Posterior vena cava (tissue), 2 donors: Measurements from ENCODE around the gene RAB30. TPM values are rescaled to one million over a fixed set of nuclear protein-coding genes. Genes with fewer than 3 reads are reported as not detected.
A peak's percentile ranks its signal among the peaks of the same experiment; 100 is the strongest.

ENCODE experiments used
- DNase-seq: peaks from one replicate; pipeline ENCODE4 v3.0.0-alpha.2; 2020; ENCODE audit warnings: low spot score
- intact Hi-C, 2 donors: fragments of 100-400 bp; cut with DNase I; formaldehyde crosslinking; loops; one replicate each; pipeline versions ENCODE4 v1.14.1 to v1.14.2; 2022 to 2023
- total RNA-seq, 2 donors: library from RNA; stranded (reverse); fragmentation: NEBNext Ultra II Directional; extraction: Animal tissue kit (Norgen Biotek cat#: 25700); gene quantifications; one replicate each; pipeline ENCODE4 v1.2.1, GENCODE V29; 2021
- donor health status: DM: yes; HTN: yes; CAD: no.
- donor health status: DM: yes; HTN: yes; CAD: no.

RAB30 gene
- total RNA-seq, 2 donors from 2014 or later, result 22.1 to 27.9 TPM

DNA sequence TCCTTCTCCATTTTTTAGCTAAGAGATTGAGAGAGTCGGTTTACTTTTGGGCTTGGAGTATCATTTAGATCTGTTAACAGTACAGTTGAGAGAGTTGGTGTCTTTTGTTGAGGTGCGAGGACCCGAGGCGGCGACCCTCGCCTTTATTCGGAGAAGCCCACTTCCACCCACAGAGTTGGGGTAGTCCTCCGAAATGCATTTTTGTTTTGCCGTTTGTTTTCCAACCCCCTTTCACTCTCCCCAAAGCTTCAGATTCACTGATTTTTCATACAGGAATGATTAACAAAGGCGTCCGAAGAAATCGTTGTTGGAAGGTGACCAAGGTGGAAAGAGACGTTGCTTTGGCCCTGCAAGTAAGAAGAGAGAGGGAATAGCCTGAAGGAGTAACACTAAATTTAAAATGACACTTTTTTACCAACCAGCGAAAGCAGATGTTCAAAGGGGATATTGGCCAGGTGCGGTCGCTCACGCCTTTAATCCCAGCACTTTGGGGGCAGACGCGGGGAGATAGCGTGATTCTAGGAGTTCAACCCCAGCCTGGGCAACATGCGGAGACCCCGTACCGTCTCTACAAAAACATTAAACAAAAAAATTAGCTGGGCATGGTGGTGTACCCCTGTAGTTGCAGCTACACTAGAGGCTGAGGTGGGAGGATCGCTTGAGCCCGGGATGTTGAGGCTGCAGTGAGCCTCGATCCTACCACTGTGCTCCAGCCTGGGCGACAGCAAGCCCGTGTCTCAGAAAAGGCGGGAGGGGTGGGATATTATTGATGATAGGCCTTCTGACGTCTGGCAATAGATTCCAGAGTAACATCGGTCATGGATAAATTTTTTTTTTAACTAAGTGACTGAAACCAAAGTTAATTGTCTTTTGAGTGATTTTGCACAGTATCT is 899 bp upstream of the RAB30 start:
- intact Hi-C loops, result no loop called here
- DNase-seq, result no peak

DNA sequence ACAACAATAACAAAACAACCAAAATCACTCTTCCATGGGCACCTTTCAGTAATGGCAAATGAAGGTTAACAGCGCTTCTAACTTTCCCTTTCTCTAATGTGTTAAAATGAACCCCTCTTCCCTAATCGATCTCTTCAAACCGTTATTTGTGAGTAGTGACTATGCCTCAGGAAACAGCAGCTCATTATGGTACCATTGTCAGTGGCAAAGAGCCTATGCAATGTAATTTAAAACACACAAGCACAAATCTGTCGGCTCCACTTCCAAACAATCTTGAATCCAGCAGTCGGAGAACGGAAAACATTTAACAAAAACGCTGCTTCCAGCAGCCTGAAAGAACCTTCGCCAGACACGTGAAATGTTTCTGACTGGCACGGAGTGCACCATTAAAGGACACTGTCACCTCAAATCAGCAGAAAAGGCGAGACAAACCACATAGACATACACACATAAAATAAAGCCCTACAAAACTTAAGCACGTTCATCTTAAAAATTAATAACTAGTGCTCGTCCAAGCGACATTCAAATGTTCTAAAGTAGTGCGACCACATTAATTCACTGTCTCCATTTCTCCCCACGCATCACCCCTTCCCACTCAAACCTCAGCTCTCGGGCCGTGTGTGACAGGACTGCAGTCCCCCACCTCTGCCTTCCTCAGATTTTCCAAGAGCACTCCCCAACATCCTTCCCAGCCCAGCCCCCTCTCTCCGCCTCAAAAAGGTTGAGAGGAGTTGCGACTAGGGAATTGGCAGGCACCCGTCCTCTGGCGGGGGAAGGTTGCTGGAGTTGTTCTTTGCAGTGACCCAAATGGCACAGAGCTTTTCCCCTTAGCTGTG is 748 bp downstream of the RAB30 start:
- intact Hi-C loops, result no loop called here
- DNase-seq, result peak; percentile 80

DNA sequence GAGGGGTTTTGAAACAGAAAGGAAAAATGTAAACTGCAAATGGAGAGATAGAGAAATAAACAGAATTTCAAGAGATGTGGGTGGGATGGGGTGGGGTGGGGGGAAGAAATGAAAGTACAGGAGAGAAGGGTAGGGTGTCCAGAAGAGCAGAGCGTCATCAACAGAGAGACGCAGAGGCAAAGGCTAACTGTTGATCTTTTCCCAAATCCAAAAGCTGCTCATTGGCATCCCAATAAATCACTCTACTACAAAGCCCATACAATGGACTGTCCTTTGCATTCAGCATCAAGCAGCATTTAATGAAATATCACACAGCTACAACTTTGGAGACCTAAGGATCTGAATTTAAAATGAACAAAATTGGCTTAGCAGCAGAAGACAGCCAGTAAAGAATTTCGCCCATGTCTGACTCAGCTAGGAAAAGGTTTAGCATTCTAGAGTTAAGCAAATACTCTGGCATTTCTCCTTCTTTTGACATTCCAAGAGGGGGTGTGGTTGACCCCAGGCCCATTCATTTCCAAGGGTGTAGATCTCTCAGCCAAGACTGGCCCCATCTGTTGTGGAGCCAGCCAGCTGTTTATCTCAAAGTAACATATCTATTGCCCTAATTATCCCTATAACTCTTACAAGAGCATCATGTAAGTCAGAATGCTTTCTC is 1.5 kb downstream of the RAB30 start:
- no peak for DNase-seq
- intact Hi-C loops, result no loop called here

DNA sequence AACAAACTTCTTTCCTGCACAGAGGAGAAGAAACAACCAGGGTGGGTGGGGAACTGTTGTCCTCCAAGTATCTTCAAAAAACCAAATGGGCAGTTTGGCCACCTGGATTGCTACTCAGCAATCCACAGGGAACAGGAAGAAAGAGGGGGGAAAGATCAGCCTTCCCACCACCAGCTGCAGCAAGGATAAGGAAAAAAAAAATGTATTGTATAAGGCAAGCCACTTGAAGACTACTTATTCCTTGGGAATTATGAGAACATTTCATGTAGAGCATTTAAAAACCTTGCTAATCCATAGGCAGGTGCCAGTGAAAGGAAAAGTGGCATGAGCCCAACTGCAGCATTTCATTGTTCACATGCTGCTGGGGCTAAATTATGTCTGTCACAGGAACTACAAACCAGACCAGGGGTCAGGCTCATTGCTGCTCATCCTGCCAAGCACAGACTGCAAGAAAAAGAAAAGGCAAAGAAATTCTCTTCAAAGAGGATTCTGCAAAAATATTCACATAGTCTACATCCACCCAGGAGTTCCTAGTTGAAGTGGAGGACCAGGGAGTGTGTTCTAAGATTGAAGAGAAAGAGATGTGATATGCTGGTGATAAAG is 2.2 kb downstream of the RAB30 start:
- intact Hi-C loops, result no loop called here
- no peak for DNase-seq

DNA sequence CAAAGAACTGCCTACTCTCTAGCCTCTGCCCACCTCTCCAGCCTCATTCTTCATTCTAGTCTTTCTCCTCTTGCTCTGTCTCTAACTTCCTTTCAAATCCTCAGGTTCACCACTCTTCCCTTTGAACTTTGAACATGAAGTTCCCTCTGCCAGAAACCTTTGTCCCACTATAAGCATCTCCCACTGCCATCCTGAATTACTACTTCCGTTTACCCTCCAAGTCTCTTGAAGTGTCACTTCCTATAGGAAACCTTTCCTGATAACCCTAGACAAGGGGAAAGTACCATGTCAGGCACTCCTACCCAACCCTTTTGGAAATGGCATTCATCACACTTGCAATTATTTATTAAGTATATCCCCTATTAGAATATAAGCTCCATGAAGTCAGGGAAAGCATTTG is 3.1 kb downstream of the RAB30 start:
- no peak for DNase-seq
- intact Hi-C loops, result no loop called here

DNA sequence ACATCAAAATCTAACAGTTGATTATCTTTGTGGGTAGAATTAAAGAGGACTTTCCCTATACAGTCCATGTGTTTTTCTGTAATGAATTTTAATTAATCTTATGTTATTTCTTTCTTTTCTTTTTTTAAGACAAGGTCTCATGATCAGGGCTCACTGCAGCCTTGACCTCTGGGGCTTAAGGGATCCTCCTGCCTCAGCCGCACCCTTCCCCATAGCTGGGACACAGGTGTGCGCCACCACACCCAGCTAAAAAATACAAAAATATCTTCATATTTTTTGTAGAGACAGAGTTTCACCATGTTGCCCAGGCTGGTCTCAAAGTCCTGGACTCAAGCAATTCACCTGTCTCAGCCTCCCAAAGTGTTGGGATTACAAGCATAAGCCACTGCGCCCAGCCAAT is 7.7 kb downstream of the RAB30 start:
- no peak for DNase-seq
- intact Hi-C loops, result no loop called here

DNA sequence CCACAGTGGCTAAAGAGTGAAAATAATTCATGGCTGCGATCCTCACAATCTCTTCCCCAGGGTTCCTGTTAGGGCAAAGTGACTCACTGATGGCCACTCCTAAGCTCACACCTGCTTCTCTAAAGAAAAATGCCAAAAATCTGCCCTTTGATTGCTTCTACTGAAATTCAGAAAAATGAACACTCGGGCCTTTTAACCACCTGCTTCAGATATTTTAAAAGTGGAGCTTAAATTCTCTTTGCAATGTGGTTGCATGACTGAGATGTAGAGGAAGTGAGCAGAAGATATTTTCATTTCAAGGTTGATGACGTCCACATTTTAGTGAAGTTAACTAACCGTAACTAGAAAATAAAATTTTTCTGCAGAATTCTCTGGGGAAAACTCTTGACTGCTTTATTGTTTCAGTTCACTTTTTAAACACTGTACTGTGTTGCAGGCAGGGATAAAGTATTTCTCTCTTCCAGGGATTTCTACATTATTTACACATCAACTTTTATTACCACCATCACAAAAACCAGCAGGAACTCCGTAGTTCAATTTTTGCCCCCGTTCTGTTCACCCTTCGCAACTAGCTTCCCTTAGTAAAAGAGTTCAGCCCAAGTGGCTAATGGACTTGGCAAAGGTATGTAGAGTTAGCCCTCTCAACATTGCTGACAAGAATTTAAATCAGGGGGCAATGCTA is 8.5 kb downstream of the RAB30 start:
- intact Hi-C loops, result no loop called here
- no peak for DNase-seq

DNA sequence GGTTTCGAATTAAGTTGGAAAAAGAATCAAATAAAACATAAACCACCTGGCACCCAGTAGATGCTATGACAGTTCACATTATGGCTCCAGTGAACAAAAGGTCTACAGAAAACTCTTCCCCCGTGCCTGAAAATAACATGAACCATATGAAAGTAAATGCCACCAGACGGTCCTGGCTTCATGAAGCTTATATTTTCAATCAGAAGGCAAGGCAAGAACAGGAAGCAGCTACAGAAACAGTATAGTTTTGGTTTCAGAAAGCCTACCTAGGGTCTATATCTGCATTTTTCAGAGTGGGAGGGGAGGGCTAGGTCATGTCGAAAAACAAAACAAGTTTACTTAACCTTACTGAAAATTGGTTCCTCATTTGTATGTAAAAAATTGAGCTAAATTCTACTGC is 9.8 kb downstream of the RAB30 start:
- no peak for DNase-seq
- intact Hi-C loops, result no loop called here

DNA sequence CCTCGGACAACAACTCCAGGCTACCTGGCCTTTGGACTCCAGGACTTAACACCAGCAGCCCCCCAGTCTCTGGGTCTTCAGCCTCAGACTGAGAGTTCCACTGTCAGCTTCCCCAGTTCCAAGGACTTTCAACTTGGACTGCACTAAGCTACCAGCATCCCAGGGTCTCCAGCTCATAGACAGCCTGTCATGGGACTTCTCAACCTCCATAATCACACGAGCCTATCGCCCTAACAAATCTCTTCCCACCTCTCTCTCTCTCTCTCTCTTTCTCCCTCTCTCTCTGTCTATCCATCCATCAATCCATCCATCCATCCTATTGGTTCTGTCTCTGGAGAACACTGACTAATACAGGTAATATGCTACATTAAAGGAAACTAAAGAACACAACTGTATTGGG is 10.7 kb downstream of the RAB30 start:
- intact Hi-C loops, result no loop called here
- DNase-seq, result no peak

DNA sequence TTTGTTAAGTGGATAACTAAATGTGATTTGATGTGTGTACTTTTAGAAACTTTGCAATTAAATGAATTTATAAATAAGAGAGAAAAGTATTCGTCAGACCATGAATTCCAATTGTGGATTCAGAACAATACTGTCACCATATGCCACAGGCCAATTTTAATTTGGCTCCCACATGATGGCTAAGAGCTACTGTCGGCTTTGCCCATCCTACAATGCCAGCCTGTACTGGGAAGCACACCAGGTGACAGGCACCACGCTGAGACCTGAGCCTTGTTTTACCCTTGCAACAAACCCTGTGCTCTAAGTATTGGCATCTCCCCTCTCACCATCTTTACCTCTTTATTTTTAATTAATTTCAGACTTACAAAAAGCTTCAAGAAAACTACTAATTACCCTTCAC is 14.0 kb downstream of the RAB30 start:
- DNase-seq, result no peak
- intact Hi-C loops, result no loop called here

DNA sequence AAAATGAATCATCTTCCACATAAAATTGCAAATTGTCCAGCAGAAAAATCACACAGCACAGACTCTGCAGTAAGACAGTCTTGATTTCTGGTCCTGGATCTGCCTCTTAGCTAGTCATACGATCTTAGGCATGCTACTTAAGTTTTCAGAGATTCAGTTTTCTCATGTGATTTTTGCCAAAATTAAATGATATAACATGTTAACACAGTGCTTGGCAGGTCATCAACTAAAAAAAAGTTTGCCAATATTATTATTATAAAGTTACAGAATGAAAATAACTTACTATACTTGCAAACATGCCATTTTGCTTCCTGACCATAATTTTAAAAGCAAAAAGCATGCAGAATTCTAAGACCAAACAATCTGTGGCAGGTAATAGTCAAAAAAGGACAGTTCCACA is 15.1 kb downstream of the RAB30 start:
- intact Hi-C loops, result no loop called here

DNA sequence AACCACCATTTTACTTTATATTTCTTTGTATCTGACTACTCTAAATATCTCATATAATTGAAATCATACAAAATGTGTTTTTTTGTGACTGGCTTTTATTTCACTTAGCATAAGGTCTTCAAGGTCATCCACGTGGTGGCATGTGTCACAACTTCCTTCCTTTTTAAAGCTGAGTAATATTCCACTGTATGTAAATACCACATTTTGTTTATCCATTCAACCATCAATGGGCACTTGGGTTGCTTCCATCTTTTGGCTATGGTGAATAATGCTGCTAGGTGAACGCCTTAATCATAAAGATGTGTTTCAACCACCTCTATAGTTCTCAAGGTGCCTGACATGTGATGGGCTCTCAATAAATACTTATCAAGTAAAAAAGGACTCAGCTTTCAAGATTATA is 15.5 kb downstream of the RAB30 start:
- no peak for DNase-seq
- intact Hi-C loops, result no loop called here

More for the DNA sequence above, 15.1 kb downstream of the RAB30 start:
- no peak for DNase-seq

DNA sequence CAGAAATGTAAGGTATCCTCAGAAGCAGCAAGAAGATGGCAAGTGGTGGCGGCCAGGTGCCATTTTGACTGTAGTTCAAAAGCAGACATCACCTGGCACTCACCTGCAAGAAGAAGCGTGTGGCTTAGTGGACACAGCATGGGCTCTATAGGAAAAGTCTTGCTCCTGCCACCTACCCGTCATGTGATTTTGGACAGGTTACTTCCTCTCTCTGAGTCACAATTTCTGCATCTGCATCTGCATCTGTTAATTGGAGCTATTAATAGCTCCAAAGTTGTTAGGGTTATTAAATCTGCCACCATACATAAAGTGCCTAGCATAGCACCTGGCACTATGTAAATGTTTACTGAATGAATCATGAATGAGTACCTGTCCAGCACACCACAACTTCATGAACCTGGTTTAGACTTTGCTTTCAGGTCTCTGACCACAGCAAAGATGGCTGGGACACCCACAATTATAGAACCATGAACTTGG is 16.8 kb downstream of the RAB30 start:
- intact Hi-C loops, result no loop called here
- DNase-seq, result no peak

DNA sequence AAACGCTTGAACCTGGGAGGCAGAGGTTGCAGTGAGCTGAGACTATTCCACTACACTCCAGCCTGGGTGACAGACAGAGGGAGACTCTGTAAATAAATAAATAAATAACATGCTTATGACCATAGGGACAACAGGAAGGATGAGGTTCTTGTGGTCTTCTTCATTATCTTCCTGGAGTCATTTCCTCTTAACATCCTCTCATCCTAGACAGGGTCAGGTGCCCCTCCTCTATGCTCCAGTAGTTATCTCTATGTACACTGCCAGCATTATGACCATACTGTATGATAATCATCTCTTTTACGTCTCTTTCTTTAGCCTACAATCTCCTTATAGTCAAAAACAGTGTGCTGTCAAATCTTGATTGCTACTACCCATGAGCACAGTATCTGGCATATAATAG is 17.7 kb downstream of the RAB30 start:
- intact Hi-C loops, result no loop called here

DNA sequence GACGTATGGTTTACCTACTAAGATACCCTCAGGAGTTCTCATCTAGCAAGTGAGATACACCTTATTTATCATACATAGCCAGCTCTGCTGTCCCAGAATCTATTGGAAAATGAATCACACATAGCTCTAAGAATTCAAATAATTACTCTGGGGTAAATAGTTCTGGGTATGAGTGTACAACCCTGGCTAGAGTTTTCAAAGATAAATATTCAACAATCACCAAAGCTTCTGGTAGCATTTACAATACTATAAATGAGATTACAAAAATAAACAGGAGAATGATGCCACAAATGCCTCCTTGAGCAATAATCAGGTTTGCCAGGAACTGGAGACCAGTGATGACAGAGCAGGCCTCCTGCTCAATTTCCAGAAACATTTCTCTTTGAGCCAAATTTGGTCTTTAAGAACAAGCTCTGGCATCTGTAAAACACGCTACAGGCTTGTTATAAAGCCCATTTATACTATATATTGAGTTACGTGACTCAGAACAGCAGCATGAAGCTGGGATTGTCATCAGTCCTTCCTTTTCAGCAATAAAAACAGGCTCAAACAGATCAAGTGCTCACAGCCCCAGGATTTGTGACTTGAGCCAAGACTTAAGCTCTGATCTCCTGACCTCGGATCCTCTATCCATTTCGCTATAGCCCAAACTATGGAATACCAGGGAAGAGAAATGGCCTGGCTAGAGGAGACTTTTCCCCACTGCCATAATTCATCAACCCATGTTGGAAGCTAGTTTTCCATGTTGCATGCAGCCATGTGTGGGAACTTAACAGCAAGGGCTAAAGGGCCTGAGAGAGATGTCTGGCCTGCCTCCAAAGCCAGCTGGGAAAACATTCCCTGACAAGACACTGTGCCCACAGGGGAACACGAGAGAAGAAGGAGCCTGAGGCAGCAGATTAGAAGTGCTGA is 19.7 kb downstream of the RAB30 start:
- intact Hi-C loops, result no loop called here
- no peak for DNase-seq

More for the DNA sequence above, 17.7 kb downstream of the RAB30 start:
- no peak for DNase-seq

DNA sequence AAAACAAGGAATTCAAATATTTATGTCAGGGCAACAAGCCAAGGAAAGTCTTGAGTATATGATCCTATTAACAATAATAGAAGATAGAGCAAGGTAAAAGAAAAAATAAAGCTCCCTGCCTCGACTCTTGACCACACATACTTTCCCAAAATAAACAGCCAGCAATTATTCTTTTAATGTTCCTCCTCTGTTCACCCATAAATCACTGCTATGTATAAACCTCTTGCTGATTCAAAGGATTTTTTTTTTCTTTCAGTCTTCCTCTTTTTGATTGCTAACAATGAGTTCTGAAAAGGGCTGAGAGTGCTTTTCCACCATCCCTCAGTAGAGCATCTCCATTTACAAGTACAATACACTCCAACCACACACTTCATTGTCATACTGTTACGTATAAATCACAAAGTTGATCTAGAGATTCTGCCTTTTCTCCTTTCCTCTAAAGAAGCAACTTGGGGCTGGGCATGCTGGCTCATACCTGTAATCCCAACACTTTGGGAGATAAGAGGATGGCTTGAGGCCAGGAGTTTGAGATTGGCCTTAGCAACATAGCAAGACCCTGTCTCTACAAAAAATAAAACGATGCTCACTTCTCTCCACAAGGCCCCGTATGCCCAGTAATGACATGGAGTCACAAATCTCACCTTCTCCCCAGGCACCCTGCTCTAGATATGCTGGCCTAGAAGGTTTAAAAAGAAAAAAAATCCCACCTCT is 24.0 kb downstream of the RAB30 start:
- intact Hi-C loops, result no loop called here

DNA sequence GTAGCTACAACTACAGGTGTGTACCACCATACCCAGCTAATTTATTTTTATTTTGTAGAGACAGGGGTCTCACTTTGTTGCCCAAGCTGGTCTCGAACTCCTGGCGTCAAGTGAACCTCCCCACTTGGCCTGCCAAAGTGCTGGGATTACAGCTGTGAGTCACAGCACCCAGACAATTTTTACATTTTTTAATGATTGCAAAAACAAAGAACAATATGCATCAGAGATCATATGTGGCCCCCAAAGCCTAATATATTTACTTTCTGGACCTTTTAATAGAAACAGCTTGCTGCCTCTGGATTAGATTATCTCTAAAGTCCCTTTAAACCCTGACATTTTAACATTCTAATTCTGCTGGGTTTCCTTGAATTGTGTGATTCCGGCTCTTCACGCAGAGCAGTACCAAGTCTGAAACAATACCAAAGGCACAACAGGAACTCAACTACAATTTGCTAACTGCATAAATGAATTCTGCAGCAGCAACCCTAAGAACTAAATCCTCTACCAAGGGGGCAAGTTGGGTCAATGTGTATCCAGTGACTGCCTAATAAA is 25.0 kb downstream of the RAB30 start:
- intact Hi-C loops, result no loop called here
- DNase-seq, result no peak

More for the DNA sequence above, 24.0 kb downstream of the RAB30 start:
- DNase-seq, result no peak
